Activated B cell treated with CpG ODN at 0.5 μM for 24 hours (primary cell): ENCODE results near the gene CS. TPM values are rescaled to one million over a fixed set of nuclear protein-coding genes. Genes with fewer than 3 reads are reported as not detected.
"Not testable (repeated sequence)": the region's sequence is repeated elsewhere in the genome, so short reads cannot be mapped to it uniquely, and the experiment has no call there.

Experiments used
- ATAC-seq: fragments of 200-7000 bp; cut with Tn5 transposase; one replicate; pipeline ENCODE4 v1.10.0; 2021; ENCODE audit warnings: low read depth, mild to moderate bottlenecking, moderate library complexity
- CTCF ChIA-PET: fragments of 350-600 bp; sonication (Branson Sonifier 250); formaldehyde crosslinking; loops from one replicate; lab custom pipeline; 2021; ENCODE audit warnings: antibody characterized with exemption; lab: Charles Lee
- POLR2A ChIA-PET: fragments of 350-600 bp; sonication (Branson Sonifier 250); formaldehyde crosslinking; loops from one replicate; lab custom pipeline; 2021; ENCODE audit warnings: antibody characterized with exemption; lab: Charles Lee
- DNase-seq: peaks from one replicate; pipeline ENCODE4 v3.0.0; 2022
- H3K27ac Mint-ChIP-seq: one replicate; pipeline ENCODE4 v1.8.0; 2020; ENCODE audit warnings: mixed read lengths
- H3K27me3 Mint-ChIP-seq: one replicate; pipeline ENCODE4 v1.8.0; 2021; ENCODE audit warnings: mixed read lengths
- H3K36me3 Mint-ChIP-seq: one replicate; pipeline ENCODE4 v1.8.0; 2021; ENCODE audit warnings: low read depth, mixed read lengths
- H3K4me1 Mint-ChIP-seq: one replicate; pipeline ENCODE4 v1.8.0; 2021; ENCODE audit warnings: mixed read lengths
- H3K4me3 Mint-ChIP-seq: one replicate; pipeline ENCODE4 v1.8.0; 2020; ENCODE audit warnings: mild to moderate bottlenecking, mixed read lengths
- H3K9me3 Mint-ChIP-seq: one replicate; pipeline ENCODE4 v1.8.0; 2020; ENCODE audit warnings: mixed read lengths
- intact Hi-C: fragments of 100-400 bp; cut with micrococcal nuclease; formaldehyde crosslinking; loops from one replicate; pipeline ENCODE4 v1.15.1; 2024
- total RNA-seq: library from RNA; stranded (reverse); gene quantifications from 2 replicates; pipeline ENCODE4 v1.2.3, GENCODE V29; 2022
- TF ChIP-seq, protein P1 (sequence below): fragments of 200-600 bp; IDR thresholded peaks from one replicate; pipeline ENCODE4 v1.8.0; 2022; ENCODE audit warnings: antibody characterized with exemption, mild to moderate bottlenecking

Gene CS
- total RNA-seq, 1 donor from 2014 or later, result 233 TPM

DNA sequence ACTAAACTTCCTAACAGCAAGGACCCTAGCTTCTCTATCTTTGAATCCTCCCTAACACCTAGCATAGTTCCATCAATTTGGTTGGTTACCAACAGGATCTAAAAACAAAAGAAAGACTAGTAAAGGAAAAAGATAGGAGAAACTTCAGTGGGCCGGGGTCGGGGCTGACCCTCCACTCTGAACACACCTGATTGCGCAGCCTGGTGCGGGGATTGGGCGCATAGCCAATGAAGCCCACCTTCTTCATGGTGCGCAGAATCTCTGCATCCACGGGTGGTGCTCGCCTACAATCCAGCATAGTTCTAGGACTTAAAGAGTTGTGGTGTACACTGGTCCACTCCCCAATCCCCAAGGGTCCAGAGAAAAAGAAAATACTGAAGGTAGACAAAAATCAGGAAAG is 26.0 kb upstream of the CS start:
- ChIA-PET POLR2A (interaction anchor here (1.1 kb wide), 1 partner anchor 8 kb away, joined by 3 read pairs; the partner anchor contains the start of gene PAN2), CTCF (interaction anchor here (1.2 kb wide), 1 partner anchor 25 kb away, joined by 3 read pairs; no protein-coding TSS in a partner anchor)
- ATAC-seq, result no peak
- no peaks in the 10 kb centered on the region for H3K9me3 Mint-ChIP-seq
- no peak for DNase-seq
- intact Hi-C loops, result no loop called here
- H3K4me1 Mint-ChIP-seq, result no peaks in the 10 kb centered on the region
- no peaks in the 10 kb centered on the region for H3K27me3 Mint-ChIP-seq
- H3K27ac Mint-ChIP-seq, result no peak overlapping the region
- H3K4me3 Mint-ChIP-seq, result no peak overlapping the region
- peaks cover 69% of the 10 kb centered on the region for H3K36me3 Mint-ChIP-seq
- TF ChIP-seq, protein P1, sequence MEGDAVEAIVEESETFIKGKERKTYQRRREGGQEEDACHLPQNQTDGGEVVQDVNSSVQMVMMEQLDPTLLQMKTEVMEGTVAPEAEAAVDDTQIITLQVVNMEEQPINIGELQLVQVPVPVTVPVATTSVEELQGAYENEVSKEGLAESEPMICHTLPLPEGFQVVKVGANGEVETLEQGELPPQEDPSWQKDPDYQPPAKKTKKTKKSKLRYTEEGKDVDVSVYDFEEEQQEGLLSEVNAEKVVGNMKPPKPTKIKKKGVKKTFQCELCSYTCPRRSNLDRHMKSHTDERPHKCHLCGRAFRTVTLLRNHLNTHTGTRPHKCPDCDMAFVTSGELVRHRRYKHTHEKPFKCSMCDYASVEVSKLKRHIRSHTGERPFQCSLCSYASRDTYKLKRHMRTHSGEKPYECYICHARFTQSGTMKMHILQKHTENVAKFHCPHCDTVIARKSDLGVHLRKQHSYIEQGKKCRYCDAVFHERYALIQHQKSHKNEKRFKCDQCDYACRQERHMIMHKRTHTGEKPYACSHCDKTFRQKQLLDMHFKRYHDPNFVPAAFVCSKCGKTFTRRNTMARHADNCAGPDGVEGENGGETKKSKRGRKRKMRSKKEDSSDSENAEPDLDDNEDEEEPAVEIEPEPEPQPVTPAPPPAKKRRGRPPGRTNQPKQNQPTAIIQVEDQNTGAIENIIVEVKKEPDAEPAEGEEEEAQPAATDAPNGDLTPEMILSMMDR, result no peak

DNA sequence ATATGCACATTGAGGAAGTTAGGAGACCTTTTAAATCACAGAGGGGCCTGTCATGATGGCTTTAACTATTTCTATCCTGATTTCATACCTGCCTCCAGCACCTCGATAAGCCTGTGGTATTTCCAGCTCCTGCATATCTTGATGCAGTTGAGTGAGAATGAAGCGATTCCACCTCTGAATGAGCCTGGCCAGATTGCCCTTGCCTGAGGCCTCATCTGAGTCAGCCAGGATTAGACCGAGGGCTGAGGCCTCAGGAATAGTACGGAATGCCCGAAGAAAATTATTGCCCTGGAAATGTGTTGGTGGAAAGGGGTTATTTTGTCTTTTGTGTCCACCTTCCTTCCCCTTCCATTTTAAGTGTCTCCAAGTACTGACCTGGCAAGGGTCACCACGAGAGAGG is 24.1 kb upstream of the CS start:
- H3K9me3 Mint-ChIP-seq, result no peaks in the 10 kb centered on the region
- DNase-seq, result no peak
- no peaks in the 10 kb centered on the region for H3K4me1 Mint-ChIP-seq
- no peak for ATAC-seq
- H3K27ac Mint-ChIP-seq, result no peak overlapping the region
- TF ChIP-seq, protein P1, result no peak
- no peaks in the 10 kb centered on the region for H3K27me3 Mint-ChIP-seq
- H3K36me3 Mint-ChIP-seq, result peaks cover 76% of the 10 kb centered on the region
- no peak overlapping the region for H3K4me3 Mint-ChIP-seq
- ChIA-PET CTCF (no interaction called here), POLR2A (no interaction called here)
- intact Hi-C loops, result no loop called here

DNA sequence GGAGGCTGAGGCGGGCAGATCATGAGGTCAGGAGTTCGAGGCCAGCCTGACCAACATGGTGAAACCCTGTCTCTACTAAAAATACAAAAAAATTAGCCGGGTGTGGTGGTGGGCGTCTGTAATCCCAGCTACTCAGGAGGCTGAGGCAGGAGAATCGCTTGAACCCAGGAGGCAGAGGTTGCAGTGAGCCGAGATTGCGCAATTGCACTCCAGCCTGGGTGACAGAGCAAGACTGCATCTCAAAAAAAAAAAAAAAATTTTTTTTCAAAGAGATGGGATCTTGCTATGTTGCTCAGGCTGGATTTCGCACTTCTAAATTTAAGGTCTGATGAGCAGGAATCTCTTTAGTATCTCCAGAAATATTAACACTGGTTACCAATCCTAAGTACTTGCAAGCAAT is 21.5 kb upstream of the CS start:
- DNase-seq, H3K27me3 Mint-ChIP-seq, CTCF ChIA-PET, H3K4me1 Mint-ChIP-seq, ATAC-seq, H3K9me3 Mint-ChIP-seq, H3K4me3 Mint-ChIP-seq, intact Hi-C loops, POLR2A ChIA-PET, H3K27ac Mint-ChIP-seq: not testable (repeated sequence)
- H3K36me3 Mint-ChIP-seq, result peaks cover 65% of the 10 kb centered on the region

DNA sequence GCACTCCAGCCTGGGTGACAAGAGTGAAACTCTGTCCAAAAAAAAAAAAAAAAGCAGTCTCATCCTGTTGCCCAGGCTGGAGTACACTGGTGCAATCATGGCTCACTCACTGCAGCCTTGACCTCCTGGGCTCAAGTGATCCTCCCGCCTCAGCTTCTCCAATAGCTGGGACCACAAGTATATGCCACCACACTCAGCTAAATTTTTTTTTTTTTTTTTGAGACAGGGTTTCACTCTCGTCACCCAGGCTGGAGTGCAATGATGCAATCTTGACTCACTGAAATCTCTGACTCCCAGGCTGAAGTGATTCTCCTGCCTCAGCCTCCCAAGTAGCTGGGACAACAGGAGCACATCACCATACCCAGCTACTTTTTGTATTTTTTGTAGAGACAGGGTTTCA is 20.9 kb upstream of the CS start:
- DNase-seq (no peak), ATAC-seq (no peak)
- H3K9me3 Mint-ChIP-seq, result no peaks in the 10 kb centered on the region
- peaks cover 60% of the 10 kb centered on the region for H3K36me3 Mint-ChIP-seq
- intact Hi-C loops, result no loop called here
- ChIA-PET CTCF (no interaction called here), POLR2A (interaction anchor here (1.6 kb wide), 1 partner anchor 12 kb away, joined by 5 read pairs; the partner anchor contains the start of gene PAN2)
- no peak overlapping the region for H3K4me3 Mint-ChIP-seq
- peaks cover 5% of the 10 kb centered on the region for H3K4me1 Mint-ChIP-seq
- no peaks in the 10 kb centered on the region for H3K27me3 Mint-ChIP-seq
- TF ChIP-seq, protein P1, result no peak
- H3K27ac Mint-ChIP-seq, result no peak overlapping the region

DNA sequence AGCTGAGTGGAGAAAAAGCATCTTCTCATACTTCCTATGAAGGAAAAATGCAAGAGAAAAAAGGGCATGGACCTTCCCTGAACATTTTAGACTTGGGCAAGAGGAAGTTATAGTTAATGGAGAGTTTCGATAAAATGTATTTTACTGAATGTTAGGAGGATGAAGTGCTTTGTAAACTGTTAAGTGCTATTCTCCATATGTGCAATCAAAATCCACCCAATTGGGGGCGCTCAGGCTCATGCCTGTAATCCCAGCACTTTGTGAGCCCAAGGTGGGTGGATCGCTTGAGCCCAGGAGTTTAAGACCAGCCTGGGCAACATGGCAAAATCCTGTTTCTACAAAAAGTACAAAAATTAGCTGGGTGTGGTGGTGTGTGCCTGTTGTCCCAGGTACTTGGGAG is 17.5 kb upstream of the CS start:
- TF ChIP-seq, protein P1, result no peak
- Mint-ChIP-seq H3K27me3 (no peaks in the 10 kb centered on the region), H3K4me3 (no peak overlapping the region), H3K27ac (no peak overlapping the region), H3K36me3 (peaks cover 42% of the 10 kb centered on the region), H3K9me3 (no peaks in the 10 kb centered on the region), H3K4me1 (peaks cover 21% of the 10 kb centered on the region)
- ChIA-PET CTCF (interaction anchor here (3.1 kb wide), 1 partner anchor 145 kb away, joined by 51 read pairs; no protein-coding TSS in a partner anchor), POLR2A (interaction anchor here (1.4 to 4.9 kb wide), 2 partner anchors 10 to 17 kb away, joined by 3 to 61 read pairs; partner anchors contain the start of gene PAN2)
- ATAC-seq, result no peak
- intact Hi-C loops, result no loop called here
- DNase-seq, result no peak
